NT2/D1 (cell line): ENCODE measurements around the gene ADGRG1.

Experiments used
- SUZ12 ChIP-seq: IDR thresholded peaks from 2 replicates; pipeline ENCODE4 v1.6.1; 2011; ENCODE audit not compliant: insufficient read length, insufficient read depth; ENCODE audit errors: extremely low read depth
- YY1 ChIP-seq: IDR thresholded peaks from 2 replicates; pipeline ENCODE4 v1.6.1; 2011; ENCODE audit not compliant: insufficient read length, insufficient read depth
- ZNF274 ChIP-seq: IDR thresholded peaks from 2 replicates; pipeline ENCODE4 v1.6.1; 2011; ENCODE audit warnings: mild to moderate bottlenecking, low read depth, low read length

DNA sequence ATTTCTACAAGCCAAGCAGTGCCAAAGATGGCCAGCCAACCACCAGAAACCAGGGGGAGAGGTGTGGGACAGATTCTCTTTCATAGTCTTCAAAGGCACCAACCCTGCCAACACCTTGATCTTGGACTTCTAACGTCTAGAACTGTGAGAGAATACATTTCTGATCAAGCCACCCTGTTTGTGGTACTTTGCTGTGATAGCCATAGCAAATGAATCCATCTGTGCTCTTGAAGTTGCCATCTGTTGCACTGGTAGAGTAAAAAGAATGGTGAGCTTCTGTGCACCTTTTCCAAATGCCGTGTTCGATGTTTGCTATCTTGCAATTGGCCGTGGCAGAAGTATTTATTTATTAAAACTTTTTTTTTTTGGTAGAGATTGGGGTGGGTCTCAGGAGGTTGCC, 16.7 kb upstream of the ADGRG1 start:
- no peak for TF ChIP-seq YY1
- TF ChIP-seq ZNF274, result no peak
- no peak for TF ChIP-seq SUZ12
